ENCODE results near the gene RNF169.
"Not testable (repeated sequence)": the region's sequence is repeated elsewhere in the genome, so short reads cannot be mapped to it uniquely, and the experiment has no call there.

Gene RNF169

DNA sequence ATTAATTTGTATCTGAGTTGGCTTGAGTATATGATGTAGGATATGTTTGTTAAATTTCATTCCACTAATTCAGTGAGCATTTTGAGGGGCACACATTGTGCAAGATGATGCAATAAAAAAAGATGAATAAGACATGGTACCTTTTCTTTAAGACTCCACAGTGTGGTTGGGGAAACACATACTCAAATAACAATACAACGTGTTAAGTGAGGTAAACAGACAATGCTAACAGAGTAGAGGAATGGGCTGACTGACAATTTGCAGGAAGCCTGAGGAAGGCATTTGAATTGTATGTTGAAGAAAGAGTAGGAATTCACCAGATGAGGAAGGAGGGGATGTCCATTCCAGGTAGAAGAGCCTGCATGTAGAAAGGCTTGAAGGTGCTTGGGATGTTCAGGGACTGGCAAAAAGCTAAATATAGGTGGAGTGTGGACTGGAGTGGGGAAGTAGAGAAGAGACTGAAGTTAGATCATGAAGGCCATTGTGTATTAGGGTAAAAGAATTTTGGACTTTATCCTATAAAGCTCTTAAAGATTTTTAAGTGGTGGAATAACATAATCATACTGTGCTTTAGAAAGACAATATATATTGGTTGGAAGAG, 6.8 kb downstream of the RNF169 start:
- H3K27me3 ChIP-seq (ENCODE audit: insufficient read depth, low read length, poor library complexity): no peaks in the 10 kb centered on the region
- H3K27ac ChIP-seq (ENCODE audit: low read length): no peak overlapping the region
- H3K79me2 ChIP-seq (ENCODE audit: insufficient read depth, low read length): peaks cover 63% of the 10 kb centered on the region
- no peak overlapping the region for H2AFZ ChIP-seq (ENCODE audit: low read depth, low read length)
- no peak overlapping the region for H3K4me3 ChIP-seq (ENCODE audit: low read depth in 1 of 2, low read length in 2 of 2)
- peaks cover 5% of the 10 kb centered on the region for H3K9me3 ChIP-seq (ENCODE audit: insufficient read depth, low read length, severe bottlenecking)
- TF ChIP-seq, protein P1, sequence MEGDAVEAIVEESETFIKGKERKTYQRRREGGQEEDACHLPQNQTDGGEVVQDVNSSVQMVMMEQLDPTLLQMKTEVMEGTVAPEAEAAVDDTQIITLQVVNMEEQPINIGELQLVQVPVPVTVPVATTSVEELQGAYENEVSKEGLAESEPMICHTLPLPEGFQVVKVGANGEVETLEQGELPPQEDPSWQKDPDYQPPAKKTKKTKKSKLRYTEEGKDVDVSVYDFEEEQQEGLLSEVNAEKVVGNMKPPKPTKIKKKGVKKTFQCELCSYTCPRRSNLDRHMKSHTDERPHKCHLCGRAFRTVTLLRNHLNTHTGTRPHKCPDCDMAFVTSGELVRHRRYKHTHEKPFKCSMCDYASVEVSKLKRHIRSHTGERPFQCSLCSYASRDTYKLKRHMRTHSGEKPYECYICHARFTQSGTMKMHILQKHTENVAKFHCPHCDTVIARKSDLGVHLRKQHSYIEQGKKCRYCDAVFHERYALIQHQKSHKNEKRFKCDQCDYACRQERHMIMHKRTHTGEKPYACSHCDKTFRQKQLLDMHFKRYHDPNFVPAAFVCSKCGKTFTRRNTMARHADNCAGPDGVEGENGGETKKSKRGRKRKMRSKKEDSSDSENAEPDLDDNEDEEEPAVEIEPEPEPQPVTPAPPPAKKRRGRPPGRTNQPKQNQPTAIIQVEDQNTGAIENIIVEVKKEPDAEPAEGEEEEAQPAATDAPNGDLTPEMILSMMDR (IDR thresholded peaks at IDR 0.05; ENCODE audit: borderline replicate concordance, extremely low read depth, low read length, poor library complexity, severe bottlenecking): no peak
- no peak for TF ChIP-seq EZH2 (IDR thresholded peaks at IDR 0.05; ENCODE audit: borderline replicate concordance, low read depth, low read length, severe bottlenecking)
- peaks cover 9% of the 10 kb centered on the region for H3K4me1 ChIP-seq (ENCODE audit: insufficient read depth, low read length)
- peaks cover 17% of the 10 kb centered on the region; the same call in 1 of the 2 replicates for H4K20me1 ChIP-seq (ENCODE audit: insufficient read depth, low read length)
- ATAC-seq (ENCODE audit: insufficient read depth, low read depth) (no peak), DNase-seq (no peak)
- no peak overlapping the region for H3K9ac ChIP-seq (ENCODE audit: low read depth, low read length)
- H3K36me3 ChIP-seq (ENCODE audit: insufficient read depth, low read length): peaks cover 6% of the 10 kb centered on the region; the same call in 1 of the 2 replicates
- no peak overlapping the region for H3K4me2 ChIP-seq (ENCODE audit: insufficient read depth, low read length)

DNA sequence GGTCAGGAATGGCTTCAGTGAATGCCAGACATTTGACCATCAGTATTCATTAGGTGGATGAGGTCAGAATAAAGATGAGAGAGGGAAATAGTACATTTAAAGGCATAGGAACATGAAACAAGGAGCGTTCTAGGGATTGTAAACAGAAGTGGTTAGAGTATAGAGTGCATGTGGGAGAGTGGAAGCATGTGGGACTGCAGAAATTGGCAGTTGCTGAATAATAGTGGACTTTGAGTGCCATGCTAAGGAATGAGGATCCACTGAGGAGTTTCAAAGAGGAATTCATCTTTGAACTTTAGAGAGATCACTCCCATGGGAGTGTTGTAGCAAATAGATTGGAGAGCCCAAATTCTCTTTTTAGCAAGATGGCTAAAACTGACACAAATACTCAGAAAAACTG, 7.9 kb downstream of the RNF169 start:
- H3K4me3 ChIP-seq (ENCODE audit: low read depth in 1 of 2, low read length in 2 of 2): no peak overlapping the region
- DNase-seq (no peak), ATAC-seq (ENCODE audit: insufficient read depth, low read depth) (no peak)
- no peak overlapping the region for H3K4me2 ChIP-seq (ENCODE audit: insufficient read depth, low read length)
- no peaks in the 10 kb centered on the region; the same call in 1 of the 2 replicates for H3K4me1 ChIP-seq (ENCODE audit: insufficient read depth, low read length)
- H3K36me3 ChIP-seq (ENCODE audit: insufficient read depth, low read length): peaks cover 6% of the 10 kb centered on the region; the same call in 1 of the 2 replicates
- peaks cover 52% of the 10 kb centered on the region for H3K79me2 ChIP-seq (ENCODE audit: insufficient read depth, low read length)
- TF ChIP-seq, protein P1 (IDR thresholded peaks at IDR 0.05; ENCODE audit: borderline replicate concordance, extremely low read depth, low read length, poor library complexity, severe bottlenecking): no peak
- no peak for TF ChIP-seq EZH2 (IDR thresholded peaks at IDR 0.05; ENCODE audit: borderline replicate concordance, low read depth, low read length, severe bottlenecking)
- peaks cover 5% of the 10 kb centered on the region for H3K9me3 ChIP-seq (ENCODE audit: insufficient read depth, low read length, severe bottlenecking)
- no peaks in the 10 kb centered on the region for H3K27me3 ChIP-seq (ENCODE audit: insufficient read depth, low read length, poor library complexity)
- peaks cover 17% of the 10 kb centered on the region; the same call in 1 of the 2 replicates for H4K20me1 ChIP-seq (ENCODE audit: insufficient read depth, low read length)
- H3K27ac ChIP-seq (ENCODE audit: low read length): no peak overlapping the region
- H3K9ac ChIP-seq (ENCODE audit: low read depth, low read length): no peak overlapping the region
- no peak overlapping the region for H2AFZ ChIP-seq (ENCODE audit: low read depth, low read length)

DNA sequence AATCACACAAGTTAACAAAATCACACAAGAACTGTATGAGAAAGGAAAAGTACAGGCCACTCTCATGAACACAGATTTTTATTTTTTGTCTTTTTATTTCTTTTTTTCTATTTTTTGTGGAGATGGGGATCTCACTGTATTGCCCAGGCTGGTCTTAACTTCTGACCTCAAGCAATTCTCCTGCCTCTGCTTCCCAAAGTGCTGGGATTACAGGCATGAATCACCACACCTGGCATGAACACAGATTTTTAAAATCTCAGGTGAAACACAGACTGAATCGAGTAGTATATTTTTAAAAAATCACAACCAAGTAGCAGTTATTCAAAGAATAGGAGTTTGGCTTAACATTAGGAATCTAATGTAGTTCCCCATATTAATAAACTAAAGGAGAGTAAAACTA, 18.3 kb downstream of the RNF169 start:
- Histone ChIP-seq H2AFZ (ENCODE audit: low read depth, low read length) (no peak overlapping the region), H3K4me3 (ENCODE audit: low read depth in 1 of 2, low read length in 2 of 2) (no peak overlapping the region), H3K9ac (ENCODE audit: low read depth, low read length) (no peak overlapping the region), H3K36me3 (ENCODE audit: insufficient read depth, low read length) (peaks cover 3% of the 10 kb centered on the region; the same call in 1 of the 2 replicates), H3K79me2 (ENCODE audit: insufficient read depth, low read length) (peaks cover 88% of the 10 kb centered on the region), H3K4me2 (ENCODE audit: insufficient read depth, low read length) (no peak overlapping the region), H3K4me1 (ENCODE audit: insufficient read depth, low read length) (no peaks in the 10 kb centered on the region), H3K27ac (ENCODE audit: low read length) (no peak overlapping the region), H3K9me3 (ENCODE audit: insufficient read depth, low read length, severe bottlenecking) (no peaks in the 10 kb centered on the region), H3K27me3 (ENCODE audit: insufficient read depth, low read length, poor library complexity) (no peaks in the 10 kb centered on the region), H4K20me1 (ENCODE audit: insufficient read depth, low read length) (peaks cover 8% of the 10 kb centered on the region; the same call in 1 of the 2 replicates)
- TF ChIP-seq, protein P1 (IDR thresholded peaks at IDR 0.05; ENCODE audit: borderline replicate concordance, extremely low read depth, low read length, poor library complexity, severe bottlenecking): no peak
- TF ChIP-seq EZH2 (IDR thresholded peaks at IDR 0.05; ENCODE audit: borderline replicate concordance, low read depth, low read length, severe bottlenecking): no peak
- DNase-seq (no peak), ATAC-seq (ENCODE audit: insufficient read depth, low read depth) (no peak)

DNA sequence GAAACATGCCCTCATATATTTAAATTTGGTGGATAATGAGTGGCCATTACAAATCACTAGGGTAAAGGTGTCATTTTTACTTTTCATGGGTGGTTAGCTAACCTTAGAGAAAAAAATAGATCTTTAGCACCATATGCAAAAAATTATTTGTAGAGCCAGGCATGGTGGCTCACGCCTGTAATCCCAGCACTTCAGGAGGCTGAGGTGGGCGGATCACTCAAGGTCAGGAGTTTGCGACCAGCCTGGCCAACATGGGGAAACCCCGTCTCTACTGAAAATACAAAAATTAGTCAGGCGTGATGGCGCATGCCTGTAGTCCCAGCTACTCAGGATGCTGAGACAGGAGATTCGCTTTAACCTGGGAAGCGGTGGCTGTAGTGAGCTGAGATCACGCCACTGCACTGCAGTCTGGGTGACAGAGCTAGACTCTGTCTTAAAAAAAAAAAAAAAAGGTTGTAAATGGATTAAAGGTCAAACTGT, 19.6 kb downstream of the RNF169 start:
- H3K27me3 ChIP-seq (ENCODE audit: insufficient read depth, low read length, poor library complexity); H4K20me1 ChIP-seq (ENCODE audit: insufficient read depth, low read length); H2AFZ ChIP-seq (ENCODE audit: low read depth, low read length); H3K4me3 ChIP-seq (ENCODE audit: low read depth in 1 of 2, low read length in 2 of 2); H3K9ac ChIP-seq (ENCODE audit: low read depth, low read length); H3K27ac ChIP-seq (ENCODE audit: low read length); ATAC-seq (ENCODE audit: insufficient read depth, low read depth); H3K36me3 ChIP-seq (ENCODE audit: insufficient read depth, low read length); DNase-seq; H3K9me3 ChIP-seq (ENCODE audit: insufficient read depth, low read length, severe bottlenecking); H3K4me2 ChIP-seq (ENCODE audit: insufficient read depth, low read length); H3K4me1 ChIP-seq (ENCODE audit: insufficient read depth, low read length): not testable (repeated sequence)
- peaks cover 90% of the 10 kb centered on the region for H3K79me2 ChIP-seq (ENCODE audit: insufficient read depth, low read length)

All from DND-41 (cell line).